GM18907 (cell line): Measurements from ENCODE around the gene FAM50B.
"Not testable (repeated sequence)": the region's sequence is repeated elsewhere in the genome, so short reads cannot be mapped to it uniquely, and the experiment has no call there.

Source experiments
- ATAC-seq: cut with Tn5 transposase; IDR thresholded peaks from one replicate; pipeline ENCODE4 v1.9.1; 2021; ENCODE audit warnings: mild to moderate bottlenecking, moderate library complexity; ENCODE audit not compliant: unreplicated experiment

Gene FAM50B

DNA sequence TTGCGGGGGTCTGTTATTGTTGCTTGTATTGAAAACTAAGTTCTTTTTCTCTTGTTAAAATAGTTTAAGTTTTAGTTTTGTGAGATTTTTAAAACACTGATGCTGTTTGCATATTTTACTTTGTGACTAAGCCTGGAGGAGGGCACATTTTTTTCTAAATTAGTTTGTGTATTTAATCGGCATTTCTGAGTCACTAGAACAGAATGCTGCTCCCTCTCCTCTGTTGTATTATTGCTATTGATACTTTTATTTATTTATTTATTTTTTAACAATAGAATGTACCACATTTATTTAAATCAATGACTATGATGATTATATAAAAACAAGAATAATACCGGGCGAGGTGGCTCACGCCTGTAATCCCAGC lies 5.1 kb upstream of the FAM50B start:
- no peak for ATAC-seq

DNA sequence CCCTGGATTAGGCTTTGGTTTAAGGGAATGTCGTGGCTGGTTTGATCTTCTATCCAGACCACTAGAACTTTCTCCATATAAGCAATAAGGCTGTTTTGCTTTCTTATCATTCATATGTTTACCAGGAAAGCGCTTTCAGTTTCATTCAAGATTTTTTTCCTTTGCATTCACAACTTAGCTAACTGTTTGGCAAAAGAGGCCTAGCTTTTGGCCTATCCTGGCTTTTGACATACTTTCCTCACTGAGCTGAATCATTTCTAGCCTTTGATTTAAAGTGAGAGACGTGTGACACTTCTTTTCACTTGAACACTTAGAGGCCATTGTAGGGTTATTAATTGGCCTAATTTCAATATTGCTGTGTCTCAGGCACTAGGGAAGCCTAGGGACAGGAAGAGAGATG lies 1.7 kb upstream of the FAM50B start:
- ATAC-seq = no peak

DNA sequence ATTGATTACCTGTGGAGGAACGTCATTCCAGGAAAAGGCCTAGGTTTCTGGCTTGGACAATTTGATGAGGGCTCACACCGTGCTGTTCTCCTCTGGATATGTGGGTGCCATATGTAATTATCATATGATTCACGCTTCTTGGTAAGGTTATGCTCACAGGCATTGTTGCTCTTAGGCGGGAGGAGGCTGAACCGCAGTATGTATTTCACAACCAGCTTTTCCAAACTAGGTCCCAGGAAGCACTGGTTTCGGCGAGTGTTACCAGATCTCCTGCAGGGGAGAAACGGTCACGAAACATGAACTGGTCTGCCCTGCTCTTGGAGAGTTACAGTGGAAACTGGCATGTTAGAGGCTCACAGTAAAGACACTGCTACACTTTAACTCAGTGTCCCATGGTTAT lies 793 bp upstream of the FAM50B start:
- no peak for ATAC-seq

DNA sequence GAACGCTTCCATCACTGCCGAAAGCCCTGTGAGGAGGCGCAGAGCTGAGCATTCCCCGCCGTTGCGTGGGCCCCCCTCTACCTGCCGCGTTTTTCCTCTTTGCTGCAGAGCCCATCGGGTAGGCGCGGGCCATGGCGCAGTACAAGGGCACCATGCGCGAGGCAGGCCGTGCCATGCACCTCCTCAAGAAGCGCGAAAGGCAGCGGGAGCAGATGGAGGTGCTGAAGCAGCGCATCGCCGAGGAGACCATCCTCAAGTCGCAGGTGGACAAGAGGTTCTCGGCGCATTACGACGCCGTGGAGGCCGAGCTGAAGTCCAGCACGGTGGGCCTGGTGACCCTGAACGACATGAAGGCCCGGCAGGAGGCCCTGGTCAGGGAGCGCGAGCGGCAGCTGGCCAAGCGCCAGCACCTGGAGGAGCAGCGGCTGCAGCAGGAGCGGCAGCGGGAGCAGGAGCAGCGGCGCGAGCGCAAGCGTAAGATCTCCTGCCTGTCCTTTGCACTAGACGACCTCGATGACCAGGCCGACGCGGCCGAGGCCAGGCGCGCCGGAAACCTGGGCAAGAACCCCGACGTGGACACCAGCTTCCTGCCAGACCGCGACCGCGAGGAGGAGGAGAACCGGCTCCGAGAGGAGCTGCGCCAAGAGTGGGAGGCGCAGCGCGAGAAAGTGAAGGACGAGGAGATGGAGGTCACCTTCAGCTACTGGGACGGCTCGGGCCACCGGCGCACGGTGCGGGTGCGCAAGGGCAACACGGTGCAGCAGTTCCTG lies 693 bp downstream of the FAM50B start:
- no peak for ATAC-seq

DNA sequence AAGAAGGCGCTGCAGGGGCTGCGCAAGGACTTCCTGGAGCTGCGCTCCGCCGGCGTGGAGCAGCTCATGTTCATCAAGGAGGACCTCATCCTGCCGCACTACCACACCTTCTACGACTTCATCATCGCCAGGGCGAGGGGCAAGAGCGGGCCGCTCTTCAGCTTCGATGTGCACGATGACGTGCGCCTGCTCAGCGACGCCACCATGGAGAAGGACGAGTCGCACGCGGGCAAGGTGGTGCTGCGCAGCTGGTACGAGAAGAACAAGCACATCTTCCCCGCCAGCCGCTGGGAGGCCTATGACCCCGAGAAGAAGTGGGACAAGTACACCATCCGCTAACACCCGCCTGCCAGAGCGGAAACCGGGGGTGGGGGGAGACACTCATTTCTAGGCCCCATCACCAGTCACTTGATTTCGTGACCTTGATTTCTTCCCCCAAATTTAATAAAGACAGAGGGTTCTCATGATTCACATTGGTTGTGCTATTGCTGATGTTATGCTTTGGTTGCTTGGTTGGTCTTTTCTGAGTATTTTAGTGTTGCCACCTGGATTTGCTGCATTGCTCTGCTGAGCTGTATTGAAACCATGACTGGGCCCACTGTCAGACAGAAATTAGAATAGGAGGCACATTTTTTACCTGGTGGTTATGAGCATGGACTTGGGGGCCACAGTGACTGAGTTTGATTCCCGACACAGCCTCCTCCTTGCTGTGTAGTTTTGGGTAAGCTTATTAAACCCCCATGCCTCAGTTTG lies 1.5 kb downstream of the FAM50B start:
- no peak for ATAC-seq

DNA sequence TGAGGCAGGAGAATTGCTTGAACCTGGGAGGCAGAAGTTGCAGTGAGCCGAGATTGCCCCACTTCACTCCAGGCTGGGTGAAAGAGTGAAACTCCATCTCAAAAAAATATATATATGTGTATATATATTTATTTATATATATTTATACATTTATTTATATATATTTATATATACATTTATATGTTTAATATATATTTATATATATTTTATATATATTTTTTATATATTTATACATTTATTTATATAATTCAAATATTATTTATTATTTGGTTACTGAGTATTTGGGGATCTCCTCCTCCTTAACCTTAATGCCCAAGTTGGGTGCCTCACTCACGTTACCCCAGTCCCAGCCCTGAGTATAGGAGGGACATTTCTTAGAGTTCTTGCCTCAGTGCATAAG lies 2.7 kb downstream of the FAM50B start:
- ATAC-seq = no peak

DNA sequence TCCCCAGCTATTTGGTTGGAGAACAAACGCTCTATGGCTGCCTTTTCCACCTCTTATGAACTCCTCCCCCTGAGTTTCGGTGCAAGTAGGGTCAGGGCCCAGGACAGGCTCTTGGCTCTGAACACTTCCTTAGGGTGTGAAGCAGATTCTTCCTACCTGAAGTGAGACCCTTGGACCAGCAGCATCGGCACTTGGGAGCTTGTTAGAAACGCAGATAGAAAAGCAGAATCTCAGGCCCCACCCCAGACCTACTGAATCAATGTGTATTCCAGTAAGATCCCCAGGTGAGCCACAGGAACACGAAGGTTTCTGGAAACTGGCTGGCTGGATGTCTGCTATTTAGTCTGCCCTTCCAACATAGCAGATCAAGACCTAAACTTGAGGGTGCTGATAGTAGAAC lies 3.2 kb downstream of the FAM50B start:
- no peak for ATAC-seq

DNA sequence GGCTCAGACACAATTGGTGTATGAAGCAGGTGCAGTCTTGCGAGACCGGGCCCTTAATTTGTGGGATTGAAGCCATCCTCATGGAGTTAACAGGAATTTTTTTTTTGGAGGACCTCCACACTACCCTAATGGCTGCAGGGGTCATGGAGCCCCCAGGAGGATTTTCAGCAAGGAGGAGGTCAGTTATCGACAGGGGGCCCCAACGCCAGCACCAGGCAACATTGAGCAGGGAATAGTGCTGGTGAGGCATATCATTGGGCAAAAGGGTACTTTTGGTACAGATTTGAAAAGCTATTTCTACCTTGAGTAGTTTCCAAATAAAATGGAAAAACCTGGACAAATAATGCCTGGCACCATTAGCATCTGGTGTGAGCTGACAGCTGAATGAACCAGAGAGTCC lies 6.7 kb downstream of the FAM50B start:
- no peak for ATAC-seq

DNA sequence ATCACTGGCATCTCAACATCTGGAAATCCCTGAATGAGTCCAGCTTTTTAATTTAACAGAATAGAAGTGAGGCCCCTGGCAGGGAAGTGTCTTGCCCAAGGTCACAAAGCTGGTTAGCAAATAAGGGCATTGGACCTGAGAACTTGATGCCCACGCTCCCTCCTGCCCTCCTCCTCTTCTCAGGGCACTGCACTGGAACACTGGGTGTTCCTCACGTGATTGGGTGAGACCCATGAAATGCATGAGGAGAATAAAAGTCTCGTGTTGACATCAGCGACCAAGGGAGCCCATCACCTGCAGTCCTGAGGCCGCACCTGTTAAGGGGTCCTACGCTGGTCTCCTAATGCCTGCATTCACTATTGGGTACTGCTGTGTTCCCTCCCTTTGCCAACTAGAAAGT lies 7.4 kb downstream of the FAM50B start:
- ATAC-seq = no peak

DNA sequence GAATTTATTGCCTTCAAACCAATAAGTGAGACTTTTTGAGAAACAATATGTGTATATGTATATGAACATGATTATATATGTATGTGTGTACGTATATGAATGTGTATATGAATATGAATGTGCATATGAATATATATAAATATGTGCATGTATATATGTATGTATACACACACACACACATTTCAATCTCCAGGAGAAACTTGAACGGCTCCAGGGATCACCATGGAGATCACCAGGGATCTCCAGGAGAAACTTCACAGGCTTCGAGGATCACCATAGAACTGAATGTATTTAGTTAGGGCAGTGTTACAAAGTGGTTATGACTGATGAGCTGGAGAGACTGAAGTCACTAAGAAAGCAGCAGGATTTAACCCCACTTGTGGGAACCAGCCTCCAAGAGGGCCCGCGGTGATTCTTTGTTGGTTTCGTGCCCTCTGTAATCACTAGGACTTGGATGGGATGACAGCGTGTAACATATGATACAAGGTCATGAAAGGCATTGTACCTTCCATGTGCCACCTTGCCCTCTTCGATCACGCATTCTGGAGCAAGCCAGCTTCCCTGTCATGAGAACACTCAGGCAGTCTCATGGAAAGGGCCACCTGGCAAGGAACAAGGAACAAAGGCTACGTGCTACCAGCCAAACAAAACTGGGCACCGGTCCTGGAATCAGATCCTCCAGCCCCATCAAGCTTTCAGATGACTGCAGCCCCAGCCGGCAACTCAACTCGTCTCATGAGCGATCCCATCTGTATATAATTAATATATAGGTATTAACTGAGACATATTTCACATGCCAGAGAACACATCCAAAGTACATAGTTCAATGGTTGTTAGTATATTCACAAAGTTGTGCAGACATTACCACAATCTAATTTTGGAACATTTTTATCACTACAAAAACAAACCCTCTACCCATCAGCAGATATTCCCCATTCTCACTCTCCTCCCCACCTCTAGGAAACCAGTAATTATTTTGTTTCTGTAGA lies 8.6 kb downstream of the FAM50B start:
- no peak for ATAC-seq

DNA sequence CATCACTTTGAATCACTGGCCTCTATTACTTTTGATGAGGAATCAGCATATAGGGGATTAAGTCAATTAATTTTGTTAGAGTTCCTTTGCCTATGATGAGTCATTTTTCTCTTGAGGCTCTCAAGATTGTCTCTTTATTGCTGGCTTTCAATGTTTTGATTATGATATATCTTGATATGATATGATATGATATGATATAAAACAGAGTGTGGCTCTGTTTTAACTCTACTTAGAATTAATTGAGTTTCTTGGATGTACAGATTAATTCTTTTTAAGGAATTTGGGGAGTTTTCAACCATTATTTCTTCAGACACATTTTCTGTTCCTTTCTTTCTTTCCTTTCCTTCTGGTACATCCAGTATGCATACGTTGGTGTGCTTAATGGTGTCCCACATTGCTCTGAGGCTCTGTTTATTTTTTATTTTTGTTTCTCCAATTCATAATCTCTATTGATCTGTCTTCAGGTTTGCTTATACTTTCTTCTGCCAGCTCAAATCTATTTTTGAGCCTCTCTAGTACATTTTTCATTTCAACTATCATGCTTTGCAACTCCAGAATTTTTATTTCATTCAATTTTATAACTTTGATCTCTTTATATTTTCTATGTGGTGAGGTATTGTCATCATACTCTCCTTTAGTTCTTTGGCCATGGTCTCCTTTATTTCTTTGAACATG lies 10.8 kb downstream of the FAM50B start:
- no peak for ATAC-seq

DNA sequence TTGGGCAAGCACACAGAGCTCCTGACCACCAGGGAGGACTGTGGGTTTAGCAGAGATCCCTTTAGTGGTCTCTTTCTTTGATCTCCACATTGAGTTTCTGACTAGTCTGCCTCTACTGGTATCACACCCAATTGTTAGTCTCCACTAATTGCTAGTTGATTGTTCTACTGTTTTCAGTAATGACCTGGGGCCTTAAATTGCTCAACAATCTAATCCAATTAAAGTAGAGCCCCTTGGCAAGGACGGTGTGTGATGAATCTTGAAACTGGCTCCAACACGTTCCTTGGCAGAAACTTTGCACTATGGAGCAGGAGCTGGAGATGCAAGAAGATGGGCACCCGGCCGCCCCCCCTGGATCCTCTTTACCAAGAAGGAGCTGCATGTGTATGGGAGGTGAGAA lies 12.3 kb downstream of the FAM50B start:
- no peak for ATAC-seq

DNA sequence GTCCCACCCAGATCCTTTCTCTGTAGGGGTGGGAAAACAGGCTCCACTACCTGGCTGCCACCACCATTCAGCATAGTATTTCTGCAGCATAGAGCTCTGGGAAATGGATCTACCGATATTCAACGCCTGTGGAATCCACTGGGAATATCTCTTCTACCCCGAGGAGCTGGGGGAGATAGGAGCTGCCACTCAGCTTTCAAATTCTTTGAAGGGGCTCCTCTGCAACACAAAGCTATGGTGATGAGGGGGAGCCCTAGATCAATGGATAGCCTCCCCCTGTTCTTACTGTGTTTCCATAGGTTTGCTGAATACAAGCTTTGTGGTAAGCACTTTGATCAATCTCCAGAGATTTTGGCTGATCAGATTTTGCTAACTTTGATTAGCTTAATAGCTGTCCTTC lies 12.9 kb downstream of the FAM50B start:
- ATAC-seq = no peak

DNA sequence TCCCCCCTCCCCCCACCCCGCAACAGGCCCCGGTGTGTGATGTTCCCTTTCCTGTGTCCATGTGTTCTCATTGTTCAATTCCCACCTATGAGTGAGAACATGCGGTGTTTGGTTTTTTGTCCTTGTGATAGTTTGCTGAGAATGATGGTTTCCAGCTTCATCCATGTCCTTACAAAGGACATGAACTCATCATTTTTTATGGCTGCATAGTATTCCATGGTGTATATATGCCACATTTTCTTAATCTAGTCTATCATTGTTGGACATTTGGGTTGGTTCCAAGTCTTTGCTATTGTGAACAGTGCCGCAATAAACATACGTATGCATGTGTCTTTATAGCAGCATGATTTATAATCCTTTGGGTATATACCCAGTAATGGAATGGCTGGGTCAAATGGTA lies 14.1 kb downstream of the FAM50B start:
- ATAC-seq = not testable (repeated sequence)

DNA sequence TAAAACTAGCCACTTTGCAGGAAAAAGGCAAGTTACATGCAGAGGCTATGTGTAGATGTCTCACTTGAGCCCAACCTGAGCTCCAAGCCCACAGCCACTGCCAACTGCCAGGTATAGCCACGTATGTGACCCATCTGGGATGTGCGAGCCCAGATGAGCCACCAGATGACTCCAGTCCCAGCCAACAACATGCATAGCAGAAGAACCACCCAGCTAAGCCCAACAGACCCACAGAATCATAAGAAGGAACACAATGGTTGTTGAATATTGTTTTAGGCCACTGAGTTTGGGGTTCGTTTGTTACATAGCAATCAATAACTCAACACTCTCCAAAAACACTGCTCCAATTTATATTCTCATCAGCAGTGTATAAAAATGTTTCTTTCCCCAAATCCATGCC lies 16.3 kb downstream of the FAM50B start:
- ATAC-seq = no peak

DNA sequence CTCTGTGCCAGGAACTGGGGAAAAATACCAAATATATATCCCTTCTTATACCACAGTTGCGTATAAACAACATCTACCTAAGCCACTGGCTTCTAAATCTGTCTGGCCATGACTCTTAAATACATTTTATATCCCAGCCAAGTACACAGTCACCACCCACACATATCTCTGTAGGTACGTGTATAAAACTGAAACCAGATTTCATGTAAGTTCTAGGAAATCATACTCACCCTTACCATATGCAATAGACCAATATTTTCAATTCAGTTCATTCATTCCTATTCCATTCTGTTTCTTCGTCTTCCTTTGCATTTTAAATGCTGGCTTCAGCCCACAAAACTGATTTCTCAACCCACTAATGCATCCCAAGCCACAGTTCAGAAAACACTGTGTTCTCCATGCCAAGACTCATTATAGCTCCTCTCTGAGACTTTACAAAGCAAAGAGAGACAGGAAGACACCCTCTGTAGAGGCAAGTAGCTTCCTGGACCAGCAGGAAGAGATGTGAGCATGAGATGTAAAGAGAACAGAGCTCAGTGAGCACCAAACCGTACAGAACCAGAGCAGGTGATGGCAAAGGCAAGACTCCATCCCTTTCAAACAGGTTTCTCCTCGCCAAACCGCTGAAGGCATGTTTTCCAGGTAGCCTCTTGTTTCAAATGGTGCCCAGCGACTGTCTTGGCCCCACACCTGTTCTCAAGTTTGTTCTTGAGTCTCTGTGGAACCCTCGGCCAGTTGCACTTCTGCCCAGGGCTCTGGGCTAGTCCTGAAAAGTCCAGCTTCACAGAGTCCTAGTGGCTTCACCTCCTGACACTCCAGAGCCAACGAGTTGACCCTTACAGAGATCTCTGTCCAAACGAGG lies 18.7 kb downstream of the FAM50B start:
- ATAC-seq = no peak

DNA sequence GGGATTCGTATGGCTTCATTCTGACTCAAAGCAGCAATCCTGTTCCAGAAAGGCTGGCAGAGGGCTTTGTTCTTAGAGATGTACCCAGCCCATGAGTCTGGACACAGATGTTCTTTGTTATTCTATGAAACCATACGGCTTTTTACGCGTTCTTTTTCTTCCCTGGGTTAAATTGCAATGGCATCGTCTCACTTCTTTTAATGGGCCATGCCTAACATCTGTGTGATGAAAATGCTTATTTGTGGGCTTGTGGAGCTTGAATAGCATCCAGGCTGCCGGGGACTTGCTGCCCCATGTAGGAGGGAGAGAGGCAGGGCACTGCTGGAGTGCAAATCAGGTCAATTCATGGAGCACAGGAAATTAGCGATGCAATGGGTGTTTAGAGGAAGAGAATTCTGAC lies 19.4 kb downstream of the FAM50B start:
- no peak for ATAC-seq

DNA sequence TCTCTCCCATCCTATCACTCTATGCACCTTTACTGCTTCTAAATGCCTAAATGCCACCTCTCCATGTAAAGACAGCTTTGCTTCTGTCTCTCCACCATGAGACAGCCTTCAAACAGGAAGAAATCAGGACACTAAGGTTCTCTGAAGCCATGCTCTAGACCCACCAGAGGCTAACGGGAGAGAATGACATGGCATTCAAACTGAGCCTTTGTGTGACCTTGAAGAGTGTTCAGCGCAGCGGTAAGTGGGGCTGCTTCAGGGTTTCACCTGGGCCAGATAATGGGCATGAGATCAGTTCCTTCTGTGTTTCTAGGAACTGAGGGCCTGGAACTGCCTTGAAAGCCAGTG lies 20.1 kb downstream of the FAM50B start:
- no peak for ATAC-seq

DNA sequence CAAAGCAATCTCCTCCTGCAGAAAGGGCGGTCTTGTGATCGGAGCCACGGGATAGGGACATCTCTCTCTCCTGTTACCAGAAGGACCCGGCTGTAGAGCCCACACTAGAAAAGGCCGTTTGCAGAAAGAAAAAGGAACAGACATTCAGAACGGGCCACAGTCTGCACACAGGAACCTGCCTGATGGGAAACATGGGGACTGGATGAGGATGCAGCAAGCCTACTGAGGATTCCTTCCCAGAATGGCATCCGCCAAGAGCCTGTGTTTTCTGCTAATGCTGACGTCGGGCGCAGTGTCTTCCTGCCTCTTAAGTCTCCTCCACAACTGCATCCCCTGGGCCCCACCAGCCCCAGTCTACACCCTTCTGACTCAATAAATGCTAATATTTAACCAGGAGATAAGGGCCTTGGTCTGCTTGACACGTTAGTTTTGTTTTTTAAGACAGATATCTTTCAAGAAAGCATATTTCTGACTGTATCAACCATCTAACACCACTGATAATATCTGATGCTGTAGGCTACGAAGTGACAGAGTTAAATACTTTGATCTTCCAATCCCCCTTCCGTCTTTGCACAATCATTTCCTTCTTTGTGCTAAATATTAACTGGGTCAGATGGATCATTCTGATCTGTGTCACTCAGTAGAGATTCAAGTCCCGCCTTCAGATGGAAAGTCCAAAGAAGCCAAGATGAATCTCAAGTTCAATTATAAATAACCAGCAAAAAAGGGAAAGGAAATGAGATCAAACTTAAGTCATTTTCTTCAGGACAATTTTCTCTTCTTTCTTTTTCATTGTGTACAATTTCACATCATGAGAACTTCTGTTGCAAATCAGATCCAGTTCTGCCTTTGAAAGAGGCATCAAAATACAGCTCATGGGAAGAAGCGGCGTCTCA lies 20.7 kb downstream of the FAM50B start:
- peak; percentile 43 for ATAC-seq
